Right atrium auricular region (tissue), 2 donors: ENCODE results near the gene DCTD. TPM values are rescaled to one million over a fixed set of nuclear protein-coding genes. Genes with fewer than 3 reads are reported as not detected.

Experiments
- DNase-seq: peaks from one replicate; pipeline ENCODE4 v3.0.0-alpha.2; 2019; ENCODE audit warnings: low spot score
- H3K27ac ChIP-seq, 2 donors: fragments of 200-600 bp; sonication (generic); 1 replicate in 1 of 2; 2 replicates in 1 of 2; pipeline ENCODE4 v1.5.1; 2016 to 2019
- H3K27me3 ChIP-seq, 2 donors: fragments of 200-600 bp; sonication (generic); one replicate each; pipeline versions ENCODE4 v1.5.1 to v1.6.0; 2017 to 2019
- H3K36me3 ChIP-seq: fragments of 200-600 bp; sonication (generic); one replicate; pipeline ENCODE4 v1.5.1; 2016
- H3K4me1 ChIP-seq, 2 donors: fragments of 200-600 bp; sonication (generic); one replicate each; pipeline versions ENCODE4 v1.5.1 to v1.6.0; 2017 to 2019
- H3K4me3 ChIP-seq, 2 donors: fragments of 200-600 bp; sonication (generic); 1 replicate in 1 of 2; 2 replicates in 1 of 2; pipeline ENCODE4 v1.5.1; 2017 to 2019; ENCODE audit warnings: mild to moderate bottlenecking in 1 of 2, moderate library complexity in 1 of 2
- H3K9me3 ChIP-seq, 2 donors: fragments of 200-600 bp; sonication (generic); one replicate each; pipeline ENCODE4 v1.5.1; 2019
- total RNA-seq, 2 donors: library from RNA; depleted of rRNA; stranded (reverse); fragments of >200 nt; gene quantifications; one replicate each; pipeline ENCODE4 v1.1.0, GENCODE V29; 2016
- TF ChIP-seq, protein P1 (sequence below), 2 donors: fragments of 200-600 bp; sonication (generic); IDR thresholded peaks; one replicate each; pipeline ENCODE4 v1.5.1; 2019; ENCODE audit warnings: antibody characterized with exemption in 2 of 2

DCTD gene
- total RNA-seq, 2 donors from 2014 or later, result 25.8 to 37.5 TPM

DNA sequence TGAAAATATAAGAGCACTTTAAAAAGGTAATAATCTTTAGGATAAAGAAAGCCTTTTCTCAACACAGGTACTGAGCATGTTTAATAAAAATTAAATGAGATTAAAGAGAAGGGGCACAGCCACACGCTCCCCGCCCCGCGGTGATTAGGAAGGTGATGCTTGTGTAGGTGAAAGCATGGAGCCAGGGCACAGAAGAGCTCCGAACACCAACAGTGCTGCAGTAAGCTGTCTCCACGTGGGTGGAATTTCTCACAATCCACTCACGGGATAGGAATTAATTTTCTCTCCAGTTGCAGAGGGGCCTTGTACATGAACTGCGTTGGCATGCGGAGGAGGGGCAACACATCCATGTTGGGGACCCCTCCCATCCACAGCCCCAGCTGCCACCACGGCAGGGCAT lies 27.0 kb downstream of the DCTD start:
- Histone ChIP-seq H3K4me3 (no peak overlapping the region), H3K36me3 (peaks cover 27% of the 10 kb centered on the region), H3K4me1 (no peaks in the 10 kb centered on the region), H3K9me3 (peaks cover 0 to 3% of the 10 kb centered on the region in 2 donors), H3K27ac (no peak overlapping the region), H3K27me3 (no peaks in the 10 kb centered on the region)
- TF ChIP-seq, protein P1, sequence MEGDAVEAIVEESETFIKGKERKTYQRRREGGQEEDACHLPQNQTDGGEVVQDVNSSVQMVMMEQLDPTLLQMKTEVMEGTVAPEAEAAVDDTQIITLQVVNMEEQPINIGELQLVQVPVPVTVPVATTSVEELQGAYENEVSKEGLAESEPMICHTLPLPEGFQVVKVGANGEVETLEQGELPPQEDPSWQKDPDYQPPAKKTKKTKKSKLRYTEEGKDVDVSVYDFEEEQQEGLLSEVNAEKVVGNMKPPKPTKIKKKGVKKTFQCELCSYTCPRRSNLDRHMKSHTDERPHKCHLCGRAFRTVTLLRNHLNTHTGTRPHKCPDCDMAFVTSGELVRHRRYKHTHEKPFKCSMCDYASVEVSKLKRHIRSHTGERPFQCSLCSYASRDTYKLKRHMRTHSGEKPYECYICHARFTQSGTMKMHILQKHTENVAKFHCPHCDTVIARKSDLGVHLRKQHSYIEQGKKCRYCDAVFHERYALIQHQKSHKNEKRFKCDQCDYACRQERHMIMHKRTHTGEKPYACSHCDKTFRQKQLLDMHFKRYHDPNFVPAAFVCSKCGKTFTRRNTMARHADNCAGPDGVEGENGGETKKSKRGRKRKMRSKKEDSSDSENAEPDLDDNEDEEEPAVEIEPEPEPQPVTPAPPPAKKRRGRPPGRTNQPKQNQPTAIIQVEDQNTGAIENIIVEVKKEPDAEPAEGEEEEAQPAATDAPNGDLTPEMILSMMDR (IDR thresholded peaks at IDR 0.05), result no peak
- peak; percentile 13 for DNase-seq

- Histone ChIP-seq H3K36me3 (peaks cover 23% of the 10 kb centered on the region), H3K9me3 (peaks cover 0 to 9% of the 10 kb centered on the region in 2 donors), H3K27me3 (no peaks in the 10 kb centered on the region), H3K4me1 (no peaks in the 10 kb centered on the region), H3K4me3 (no peak overlapping the region), H3K27ac (no peak overlapping the region)
- DNase-seq, result no peak
- TF ChIP-seq, protein P1 (IDR thresholded peaks at IDR 0.05), result no peak
These were observed 28.3 kb downstream of the DCTD start for GRCh38 chr4:182888891-182889290.

GRCh38 chr4:182886768-182887167 lies 30.4 kb downstream of the DCTD start:
- Histone ChIP-seq H3K36me3 (peaks cover 13% of the 10 kb centered on the region), H3K4me1 (no peaks in the 10 kb centered on the region), H3K9me3 (peaks cover 0 to 9% of the 10 kb centered on the region in 2 donors), H3K27ac (no peak overlapping the region), H3K4me3 (no peak overlapping the region), H3K27me3 (no peaks in the 10 kb centered on the region)
- no peak for DNase-seq
- TF ChIP-seq, protein P1 (IDR thresholded peaks at IDR 0.05), result no peak

- DNase-seq, result peak; percentile 43
- TF ChIP-seq, protein P1 (IDR thresholded peaks at IDR 0.05), result no peak
- H3K27ac ChIP-seq, result no peak overlapping the region
- no peak overlapping the region for H3K4me3 ChIP-seq
- H3K9me3 ChIP-seq, result peaks cover 0 to 9% of the 10 kb centered on the region in 2 donors
- H3K4me1 ChIP-seq, result peaks cover 0 to 3% of the 10 kb centered on the region in 2 donors
- H3K36me3 ChIP-seq, result peaks cover 12% of the 10 kb centered on the region
- no peaks in the 10 kb centered on the region for H3K27me3 ChIP-seq
These were observed 31.0 kb downstream of the DCTD start for GRCh38 chr4:182886205-182886604.

- H3K36me3 ChIP-seq, result peaks cover 7% of the 10 kb centered on the region
These were observed 31.5 kb downstream of the DCTD start for GRCh38 chr4:182885738-182886077.

More at GRCh38 chr4:182885738-182886077, 31.5 kb downstream of the DCTD start:
- DNase-seq, result no peak
- Histone ChIP-seq H3K27ac (no peak overlapping the region), H3K27me3 (no peaks in the 10 kb centered on the region), H3K9me3 (peaks cover 0 to 9% of the 10 kb centered on the region in 2 donors), H3K4me3 (no peak overlapping the region), H3K4me1 (peaks cover 0 to 8% of the 10 kb centered on the region in 2 donors)
- TF ChIP-seq, protein P1 (IDR thresholded peaks at IDR 0.05), result no peak
